Caco-2 (cell line): ENCODE measurements around the gene GPR183. TPM values are rescaled to one million over a fixed set of nuclear protein-coding genes. Genes with fewer than 3 reads are reported as not detected.

ENCODE experiments used
- BruUV-seq: library from RNA; stranded (reverse); fragments of 400-500 nt; replicated peaks from 2 replicates; lab custom pipeline; 2021; lab: Mats Ljungman, UMichigan
- CTCF ChIA-PET: fragments of 300-600 bp; sonication (Branson Sonifier 250); formaldehyde crosslinking; loops from one replicate; lab custom pipeline; 2022; ENCODE audit warnings: antibody characterized with exemption; lab: Charles Lee
- POLR2A ChIA-PET: fragments of 300-600 bp; sonication (Branson Sonifier 250); formaldehyde crosslinking; loops from one replicate; lab custom pipeline; 2022; ENCODE audit warnings: antibody characterized with exemption; lab: Charles Lee
- DNase-seq, 2 experiments: peaks; one replicate each; pipeline versions ENCODE4 v3.0.0 to v3.0.0-alpha.2; 2020 to 2022
- H3K27me3 ChIP-seq: replicated peaks from 2 replicates; pipeline ENCODE4 v1.6.0; 2011; ENCODE audit warnings: low read length; ENCODE audit not compliant: control insufficient read depth, insufficient read depth
- H3K36me3 ChIP-seq: 2 replicates; pipeline ENCODE4 v1.5.1; 2011; ENCODE audit warnings: low read length; ENCODE audit not compliant: control insufficient read depth, insufficient read depth
- H3K4me1 ChIP-seq: fragments of 250-450 bp; sonication (Bioruptor Pico); 2 replicates; pipeline ENCODE4 v1.5.1; 2020; ENCODE audit warnings: mild to moderate bottlenecking
- H3K4me3 ChIP-seq: 2 replicates; pipeline ENCODE4 v1.5.1; 2011; ENCODE audit warnings: low read depth, mild to moderate bottlenecking, control low read depth, low read length
- H3K9me3 ChIP-seq: fragments of 250-450 bp; sonication (Bioruptor Pico); 2 replicates; pipeline ENCODE4 v1.5.1; 2020; ENCODE audit warnings: mild to moderate bottlenecking, moderate library complexity
- H3K27ac Mint-ChIP-seq: one replicate; pipeline ENCODE4 v1.8.0; 2022; ENCODE audit warnings: mixed read lengths; ENCODE audit not compliant: unreplicated experiment
- H3K27me3 Mint-ChIP-seq: one replicate; pipeline ENCODE4 v1.8.0; 2022; ENCODE audit warnings: mixed read lengths; ENCODE audit not compliant: insufficient read depth, unreplicated experiment
- H3K36me3 Mint-ChIP-seq: one replicate; pipeline ENCODE4 v1.8.0; 2022; ENCODE audit warnings: mild to moderate bottlenecking, mixed read lengths; ENCODE audit not compliant: insufficient read depth, unreplicated experiment
- H3K4me1 Mint-ChIP-seq: one replicate; pipeline ENCODE4 v1.8.0; 2022; ENCODE audit warnings: low read depth, mixed read lengths; ENCODE audit not compliant: unreplicated experiment
- H3K4me3 Mint-ChIP-seq: one replicate; pipeline ENCODE4 v1.8.0; 2022; ENCODE audit warnings: mild to moderate bottlenecking, moderate library complexity, mixed read lengths; ENCODE audit not compliant: unreplicated experiment
- H3K9me3 Mint-ChIP-seq: one replicate; pipeline ENCODE4 v1.8.0; 2022; ENCODE audit warnings: mixed read lengths; ENCODE audit not compliant: unreplicated experiment
- CTCF ChIP-seq, 2 experiments: fragments of 200-600 bp in 1 of 2; IDR thresholded peaks; 1 replicate in 1 of 2; 2 replicates in 1 of 2; pipeline versions ENCODE4 v1.5.1 to v1.8.0; 2011 to 2022; ENCODE audit warnings: antibody characterized with exemption in 1 of 2, control low read depth in 1 of 2, inconsistent platforms in 1 of 2, low read depth in 1 of 2, low read length in 1 of 2, mild to moderate bottlenecking in 1 of 2, moderate library complexity in 1 of 2; ENCODE audit not compliant: insufficient read depth in 1 of 2, severe bottlenecking in 1 of 2, unreplicated experiment in 1 of 2
- intact Hi-C: fragments of 100-400 bp; cut with micrococcal nuclease; formaldehyde crosslinking; loops from one replicate; pipeline ENCODE4 v1.10.0; 2022; ENCODE audit not compliant: unreplicated experiment
- total RNA-seq: library from RNA; stranded (reverse); gene quantifications from 2 replicates; pipeline ENCODE4 v1.2.3, GENCODE V29; 2022

Gene GPR183
- total RNA-seq, 1 experiment from 2014 or later: not detected

GRCh38 chr13:99276706-99277105 is 30.5 kb downstream of the GPR183 start:
- ChIA-PET POLR2A (no interaction called here), CTCF (no interaction called here)
- no peak for TF ChIP-seq CTCF (IDR thresholded peaks at IDR 0.05; ENCODE audit: insufficient read depth in 1 of 2, low read depth in 1 of 2, low read length in 1 of 2, severe bottlenecking in 1 of 2, unreplicated experiment in 1 of 2)
- Mint-ChIP-seq H3K27me3 (no peaks in the 10 kb centered on the region), H3K36me3 (peaks cover 10% of the 10 kb centered on the region), H3K4me1 (no peaks in the 10 kb centered on the region), H3K27ac (no peak overlapping the region), H3K9me3 (no peaks in the 10 kb centered on the region), H3K4me3 (no peak overlapping the region)
- Histone ChIP-seq H3K27me3 (no peaks in the 10 kb centered on the region), H3K4me3 (no peak overlapping the region), H3K36me3 (no peaks in the 10 kb centered on the region; the same call in 1 of the 2 replicates), H3K9me3 (no peaks in the 10 kb centered on the region), H3K4me1 (no peaks in the 10 kb centered on the region)
- DNase-seq: no peak
- no TSS peak for BruUV-seq
- intact Hi-C loops: no loop called here

GRCh38 chr13:99275093-99275469 is 32.1 kb downstream of the GPR183 start:
- POLR2A ChIA-PET: no interaction called here
- intact Hi-C loops: no loop called here
- Mint-ChIP-seq H3K36me3 (peaks cover 15% of the 10 kb centered on the region), H3K9me3 (no peaks in the 10 kb centered on the region), H3K4me3 (no peak overlapping the region), H3K27me3 (no peaks in the 10 kb centered on the region), H3K4me1 (no peaks in the 10 kb centered on the region), H3K27ac (no peak overlapping the region)
- no peak for TF ChIP-seq CTCF (IDR thresholded peaks at IDR 0.05; ENCODE audit: insufficient read depth in 1 of 2, low read depth in 1 of 2, low read length in 1 of 2, severe bottlenecking in 1 of 2, unreplicated experiment in 1 of 2)
- DNase-seq: no peak
- Histone ChIP-seq H3K27me3 (no peaks in the 10 kb centered on the region), H3K4me1 (no peaks in the 10 kb centered on the region), H3K36me3 (peaks cover 2% of the 10 kb centered on the region; the same call in 1 of the 2 replicates), H3K9me3 (no peaks in the 10 kb centered on the region), H3K4me3 (no peak overlapping the region)
- CTCF ChIA-PET: no interaction called here
- no TSS peak for BruUV-seq

GRCh38 chr13:99273128-99273527 is 34.1 kb downstream of the GPR183 start:
- no TSS peak for BruUV-seq
- DNase-seq: no peak
- no peaks in the 10 kb centered on the region for H3K27me3 ChIP-seq
- no peaks in the 10 kb centered on the region for H3K4me1 ChIP-seq
- peaks cover 2% of the 10 kb centered on the region; the same call in 1 of the 2 replicates for H3K36me3 ChIP-seq
- ChIA-PET CTCF (no interaction called here), POLR2A (no interaction called here)
- Mint-ChIP-seq H3K4me1 (no peaks in the 10 kb centered on the region), H3K27me3 (no peaks in the 10 kb centered on the region), H3K9me3 (no peaks in the 10 kb centered on the region), H3K4me3 (no peak overlapping the region), H3K36me3 (peaks cover 22% of the 10 kb centered on the region), H3K27ac (no peak overlapping the region)
- no peaks in the 10 kb centered on the region for H3K9me3 ChIP-seq
- H3K4me3 ChIP-seq: no peak overlapping the region
- no peak for TF ChIP-seq CTCF (IDR thresholded peaks at IDR 0.05; ENCODE audit: insufficient read depth in 1 of 2, low read depth in 1 of 2, low read length in 1 of 2, severe bottlenecking in 1 of 2, unreplicated experiment in 1 of 2)
- intact Hi-C loops: no loop called here
